Lower leg skin (tissue), 4 donors: Measurements from ENCODE around the gene LHFPL3. TPM values are rescaled to one million over a fixed set of nuclear protein-coding genes. Genes with fewer than 3 reads are reported as not detected.

Source experiments
- DNase-seq, 2 donors: peaks; one replicate each; pipeline ENCODE4 v3.0.0-alpha.2; 2019; ENCODE audit warnings: low spot score in 2 of 2
- H3K4me3 ChIP-seq: fragments of 200-600 bp; sonication (generic); 2 replicates; pipeline ENCODE4 v1.5.1; 2017; ENCODE audit warnings: mild to moderate bottlenecking, low read depth; ENCODE audit not compliant: poor library complexity, severe bottlenecking
- POLR2A ChIP-seq, 2 donors: fragments of 450-650 bp; IDR thresholded peaks; one replicate each; pipeline ENCODE4 v1.6.1; 2016 to 2017; ENCODE audit warnings: antibody characterized with exemption in 2 of 2, mild to moderate bottlenecking in 1 of 2, moderate library complexity in 1 of 2
- WGBS, 2 donors: methylation state at CpG; one replicate each; pipeline ENCODE4 v1.1.5; 2018; 5-methylcytosine and 5-hydroxymethylcytosine counted together
- intact Hi-C: fragments of 100-400 bp; cut with DNase I; formaldehyde crosslinking; loops from one replicate; pipeline ENCODE4 v1.15.0; 2023; ENCODE audit warnings: low total_unique reads
- total RNA-seq, 4 donors: library from RNA; depleted of rRNA; stranded (reverse); fragments of >200 nt; gene quantifications; one replicate each; pipeline ENCODE4 v1.1.0, GENCODE V29; 2016
- TF ChIP-seq, protein P1 (sequence below), 3 donors: fragments of 450-650 bp; IDR thresholded peaks; one replicate each; pipeline ENCODE4 v1.5.1; 2016; ENCODE audit warnings: antibody characterized with exemption in 3 of 3, mild to moderate bottlenecking in 3 of 3, moderate library complexity in 2 of 3

LHFPL3 gene
- total RNA-seq, 4 donors from 2014 or later, result 0.16 to 2.4 TPM; not detected in 2

DNA sequence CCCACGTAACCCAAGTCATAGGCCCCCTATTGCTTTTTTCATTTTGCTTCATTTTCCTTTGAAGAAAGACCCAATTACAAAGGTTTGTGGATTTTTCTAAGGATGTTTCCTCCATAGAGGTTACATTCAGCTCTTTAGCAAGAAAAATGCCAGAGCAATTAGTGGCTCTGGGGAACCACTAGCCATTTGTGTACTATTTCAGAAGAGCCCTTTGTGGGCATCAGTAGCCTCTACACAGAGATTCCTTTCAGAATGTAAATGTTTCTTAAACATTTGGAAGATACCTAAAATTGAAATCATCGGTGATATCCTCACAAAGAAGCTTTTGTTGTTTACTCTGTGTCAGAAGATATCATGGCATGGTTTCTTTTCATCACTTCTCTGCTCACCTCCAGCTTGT, 394.6 kb downstream of the LHFPL3 start:
- H3K4me3 ChIP-seq, result no peak overlapping the region
- 82 to 87% methylated on average over 2 of the region's 2 CpGs for WGBS, 2 donors
- DNase-seq, result no peak
- intact Hi-C loops, result no loop called here
- no peak for TF ChIP-seq POLR2A (IDR thresholded peaks at IDR 0.05)
- TF ChIP-seq, protein P1, sequence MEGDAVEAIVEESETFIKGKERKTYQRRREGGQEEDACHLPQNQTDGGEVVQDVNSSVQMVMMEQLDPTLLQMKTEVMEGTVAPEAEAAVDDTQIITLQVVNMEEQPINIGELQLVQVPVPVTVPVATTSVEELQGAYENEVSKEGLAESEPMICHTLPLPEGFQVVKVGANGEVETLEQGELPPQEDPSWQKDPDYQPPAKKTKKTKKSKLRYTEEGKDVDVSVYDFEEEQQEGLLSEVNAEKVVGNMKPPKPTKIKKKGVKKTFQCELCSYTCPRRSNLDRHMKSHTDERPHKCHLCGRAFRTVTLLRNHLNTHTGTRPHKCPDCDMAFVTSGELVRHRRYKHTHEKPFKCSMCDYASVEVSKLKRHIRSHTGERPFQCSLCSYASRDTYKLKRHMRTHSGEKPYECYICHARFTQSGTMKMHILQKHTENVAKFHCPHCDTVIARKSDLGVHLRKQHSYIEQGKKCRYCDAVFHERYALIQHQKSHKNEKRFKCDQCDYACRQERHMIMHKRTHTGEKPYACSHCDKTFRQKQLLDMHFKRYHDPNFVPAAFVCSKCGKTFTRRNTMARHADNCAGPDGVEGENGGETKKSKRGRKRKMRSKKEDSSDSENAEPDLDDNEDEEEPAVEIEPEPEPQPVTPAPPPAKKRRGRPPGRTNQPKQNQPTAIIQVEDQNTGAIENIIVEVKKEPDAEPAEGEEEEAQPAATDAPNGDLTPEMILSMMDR (IDR thresholded peaks at IDR 0.05), result no peak

DNA sequence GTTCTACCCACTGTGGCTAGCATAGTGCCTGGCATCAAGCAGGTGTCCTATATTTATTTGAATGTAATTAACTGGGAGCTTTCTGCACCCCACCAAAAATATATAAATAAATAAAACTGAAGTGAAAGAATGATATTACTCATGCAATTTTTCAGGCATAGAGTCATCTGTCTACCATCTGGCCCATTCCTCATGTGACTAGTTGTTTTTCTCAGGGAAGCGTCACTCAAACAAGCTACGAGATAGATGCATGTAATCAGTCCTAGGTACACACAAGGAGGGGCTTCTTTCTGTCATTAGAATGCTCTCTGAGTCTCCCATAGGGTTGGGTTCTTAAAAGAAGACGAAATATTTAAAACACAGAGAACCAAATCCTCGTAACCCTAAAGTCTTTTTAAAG, 430.1 kb downstream of the LHFPL3 start:
- WGBS, 2 donors, result 54 to 55% methylated on average over 4 of the region's 4 CpGs
- intact Hi-C loops, result no loop called here
- H3K4me3 ChIP-seq, result no peak overlapping the region
- TF ChIP-seq, protein P1 (IDR thresholded peaks at IDR 0.05), result no peak
- no peak for TF ChIP-seq POLR2A (IDR thresholded peaks at IDR 0.05)
- DNase-seq, result no peak

DNA sequence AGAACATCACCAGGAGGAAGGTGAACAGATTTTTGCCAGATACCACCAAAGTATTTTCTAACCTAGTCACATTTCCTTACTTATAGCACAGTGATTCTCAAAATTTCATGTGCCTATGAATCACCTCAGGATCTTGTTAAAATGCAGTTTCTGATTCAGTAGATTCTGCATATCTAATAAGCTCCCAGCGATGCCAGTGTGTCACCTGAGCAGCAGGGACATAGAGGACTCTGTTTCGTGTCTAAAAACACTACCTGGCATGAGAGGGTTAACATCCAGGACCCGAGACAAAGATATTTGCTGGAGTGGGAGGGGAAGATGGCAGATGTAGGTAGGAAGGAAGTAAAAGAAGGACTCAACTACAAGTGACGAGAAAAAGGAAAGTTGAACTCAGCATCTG, 433.5 kb downstream of the LHFPL3 start:
- whole genome bisulfite sequencing, 2 donors, result 65 to 67% methylated on average over 4 of the region's 4 CpGs
- no peak for DNase-seq
- intact Hi-C loops, result no loop called here
- TF ChIP-seq POLR2A (IDR thresholded peaks at IDR 0.05), result no peak
- TF ChIP-seq, protein P1 (IDR thresholded peaks at IDR 0.05), result no peak
- no peak overlapping the region for H3K4me3 ChIP-seq

- no peak overlapping the region for H3K4me3 ChIP-seq
- no peak for DNase-seq
- WGBS, 2 donors, result 68 to 70% methylated on average over 4 of the region's 4 CpGs
- no peak for TF ChIP-seq POLR2A (IDR thresholded peaks at IDR 0.05)
- TF ChIP-seq, protein P1 (IDR thresholded peaks at IDR 0.05), result no peak
- intact Hi-C loops, result no loop called here
Measured at GRCh38 chr7:104767113-104767512, 438.7 kb downstream of the LHFPL3 start.

GRCh38 chr7:104767826-104768536, 439.6 kb downstream of the LHFPL3 start:
- 40 to 56% methylated on average over 4 of the region's 4 CpGs for WGBS, 2 donors
- no peak for DNase-seq
- no peak overlapping the region for H3K4me3 ChIP-seq
- TF ChIP-seq POLR2A (IDR thresholded peaks at IDR 0.05), result no peak
- TF ChIP-seq, protein P1 (IDR thresholded peaks at IDR 0.05), result no peak
- intact Hi-C loops, result no loop called here
